GM21619 (cell line): ENCODE measurements around the gene R3HDM2.

Experiments
- ATAC-seq: cut with Tn5 transposase; IDR thresholded peaks from one replicate; pipeline ENCODE4 v1.9.1; 2021; ENCODE audit not compliant: unreplicated experiment

R3HDM2 gene

GRCh38 chr12:57207731-57208630 is 222.9 kb downstream of the R3HDM2 start:
- no peak for ATAC-seq

GRCh38 chr12:57205931-57206330 is 224.9 kb downstream of the R3HDM2 start:
- ATAC-seq, result no peak

- ATAC-seq, result no peak
Observed at GRCh38 chr12:57205186-57205585, 225.7 kb downstream of the R3HDM2 start.

- ATAC-seq, result no peak
Observed at GRCh38 chr12:57204454-57204853, 226.4 kb downstream of the R3HDM2 start.

GRCh38 chr12:57203791-57204190 is 227.1 kb downstream of the R3HDM2 start:
- no peak for ATAC-seq
